ENCODE results near the gene CHI3L2.

CHI3L2 gene

GRCh38 chr1:111256988-111257658, 29.6 kb downstream of the CHI3L2 start:
- no peak for DNase-seq

GRCh38 chr1:111267801-111268508, 40.4 kb downstream of the CHI3L2 start:
- no peak for DNase-seq

- no peak for DNase-seq
Observed at GRCh38 chr1:111269825-111270406, 42.4 kb downstream of the CHI3L2 start.

GRCh38 chr1:111270771-111271463, 43.4 kb downstream of the CHI3L2 start:
- DNase-seq: no peak

GRCh38 chr1:111271464-111271801, 43.9 kb downstream of the CHI3L2 start:
- no peak for DNase-seq

GRCh38 chr1:111272081-111272480, 44.6 kb downstream of the CHI3L2 start:
- DNase-seq: no peak

GRCh38 chr1:111274653-111275052, 47.1 kb downstream of the CHI3L2 start:
- peak in 1 of 2 donors; percentile 22 for DNase-seq

GRCh38 chr1:111275079-111275478, 47.6 kb downstream of the CHI3L2 start:
- no peak for DNase-seq

GRCh38 chr1:111275780-111276433, 48.4 kb downstream of the CHI3L2 start:
- DNase-seq: no peak

GRCh38 chr1:111279144-111279543, 51.6 kb downstream of the CHI3L2 start:
- no peak for DNase-seq

GRCh38 chr1:111280267-111280666, 52.8 kb downstream of the CHI3L2 start:
- no peak for DNase-seq

- DNase-seq: no peak
Observed at GRCh38 chr1:111281411-111281810, 53.9 kb downstream of the CHI3L2 start.

GRCh38 chr1:111283838-111284237, 56.3 kb downstream of the CHI3L2 start:
- DNase-seq: no peak

GRCh38 chr1:111285879-111286278, 58.4 kb downstream of the CHI3L2 start:
- DNase-seq: no peak

- no peak for DNase-seq
Observed at GRCh38 chr1:111286912-111287311, 59.4 kb downstream of the CHI3L2 start.

GRCh38 chr1:111289371-111289770, 61.9 kb downstream of the CHI3L2 start:
- DNase-seq: no peak

GRCh38 chr1:111290104-111290503, 62.6 kb downstream of the CHI3L2 start:
- no peak for DNase-seq

- no peak for DNase-seq
Observed at GRCh38 chr1:111290630-111291029, 63.1 kb downstream of the CHI3L2 start, which contains the start of gene CHIA. TSS of gene CHIA (plus strand) at chr1:111290851. CDS start at chr1:111310468, 19,617 bp downstream.

Data from CD4-positive, alpha-beta T cell treated with Interleukin-4 for 1 hour (primary cell).